ENCODE measurements around the gene RAB38. TPM values are rescaled to one million over a fixed set of nuclear protein-coding genes. Genes with fewer than 3 reads are reported as not detected.

The RAB38 gene
- total and polyA plus RNA-seq, 2 donors (not counting 1 experiment from before 2014, with no cell fraction given): not detected

GRCh38 chr11:88196393-88196792 lies 21.1 kb upstream of the RAB38 start:
- no peaks in the 10 kb centered on the region for H3K4me1 ChIP-seq (ENCODE audit: control insufficient read depth in 2 of 2, insufficient read depth in 2 of 2, low read length in 2 of 2)
- no peak overlapping the region for H3K9ac ChIP-seq (ENCODE audit: low read length)
- ChIA-PET POLR2A (no interaction called here), CTCF (no interaction called here)
- H3K4me2 ChIP-seq (replicated peaks; ENCODE audit: low read depth, low read length, poor library complexity, severe bottlenecking): no peak overlapping the region
- intact Hi-C loops (cut with micrococcal nuclease): no loop called here
- H3K36me3 ChIP-seq (replicated peaks in 1 of 2; ENCODE audit: control extremely low read depth in 1 of 2, control insufficient read depth in 1 of 2, extremely low read depth in 1 of 2, insufficient read depth in 2 of 2, low read length in 1 of 2): no peaks in the 10 kb centered on the region
- peaks cover 0 to 17% (median 2%) of the 10 kb centered on the region in 3 donors for H3K9me3 ChIP-seq (ENCODE audit: control extremely low read depth in 1 of 3, control insufficient read depth in 2 of 3, insufficient read depth in 1 of 3, low read length in 2 of 3)
- H3K4me3 ChIP-seq (ENCODE audit: control extremely low read depth in 1 of 5, extremely low read depth in 1 of 5, insufficient read depth in 1 of 5, low read depth in 2 of 5, low read length in 4 of 5): no peak overlapping the region
- H3K27ac ChIP-seq (ENCODE audit: low read length in 2 of 2): no peak overlapping the region
- TF ChIP-seq EZH2 (IDR thresholded peaks at IDR 0.05; ENCODE audit: borderline replicate concordance, insufficient read depth, low read depth, low read length, poor library complexity, severe bottlenecking) (no peak), CTCF (IDR thresholded peaks at IDR 0.05) (no peak)
- peaks cover 4% of the 10 kb centered on the region for H3K27me3 Mint-ChIP-seq
- no peak overlapping the region for H3K27ac Mint-ChIP-seq
- no peaks in the 10 kb centered on the region for H3K79me2 ChIP-seq (ENCODE audit: control insufficient read depth, insufficient read depth, low read length)
- ATAC-seq (ENCODE audit: low read depth): no peak
- H4K20me1 ChIP-seq (ENCODE audit: control insufficient read depth, insufficient read depth, low read length, poor library complexity, severe bottlenecking): no peaks in the 10 kb centered on the region
- no peak overlapping the region for H3K4me3 Mint-ChIP-seq
- no peaks in the 10 kb centered on the region for H3K4me1 Mint-ChIP-seq
- no peak overlapping the region for H2AFZ ChIP-seq (ENCODE audit: insufficient read depth, low read depth, low read length, poor library complexity, severe bottlenecking)
- H3K9me3 Mint-ChIP-seq (ENCODE audit: insufficient read depth): peaks cover 20% of the 10 kb centered on the region
- H3K27me3 ChIP-seq (replicated peaks in 1 of 4; ENCODE audit: control extremely low read depth in 1 of 4, control insufficient read depth in 3 of 4, insufficient read depth in 4 of 4, low read length in 3 of 4): no peaks in the 10 kb centered on the region
- DNase-seq: no peak

GRCh38 chr11:88195908-88196307 lies 20.7 kb upstream of the RAB38 start:
- ChIA-PET CTCF (no interaction called here), POLR2A (no interaction called here)
- H3K9ac ChIP-seq (ENCODE audit: low read length): no peak overlapping the region
- no peaks in the 10 kb centered on the region for H3K4me1 ChIP-seq (ENCODE audit: control insufficient read depth in 2 of 2, insufficient read depth in 2 of 2, low read length in 2 of 2)
- Mint-ChIP-seq H3K9me3 (ENCODE audit: insufficient read depth) (peaks cover 20% of the 10 kb centered on the region), H3K4me1 (no peaks in the 10 kb centered on the region), H3K27me3 (peaks cover 4% of the 10 kb centered on the region), H3K27ac (no peak overlapping the region), H3K4me3 (no peak overlapping the region)
- no peaks in the 10 kb centered on the region for H3K79me2 ChIP-seq (ENCODE audit: control insufficient read depth, insufficient read depth, low read length)
- no peak for TF ChIP-seq CTCF (IDR thresholded peaks at IDR 0.05)
- TF ChIP-seq EZH2 (IDR thresholded peaks at IDR 0.05; ENCODE audit: borderline replicate concordance, insufficient read depth, low read depth, low read length, poor library complexity, severe bottlenecking): no peak
- H3K4me2 ChIP-seq (replicated peaks; ENCODE audit: low read depth, low read length, poor library complexity, severe bottlenecking): no peak overlapping the region
- no peak overlapping the region for H3K27ac ChIP-seq (ENCODE audit: low read length in 2 of 2)
- DNase-seq: no peak
- peaks cover 0 to 17% (median 2%) of the 10 kb centered on the region in 3 donors for H3K9me3 ChIP-seq (ENCODE audit: control extremely low read depth in 1 of 3, control insufficient read depth in 2 of 3, insufficient read depth in 1 of 3, low read length in 2 of 3)
- no peak overlapping the region for H3K4me3 ChIP-seq (ENCODE audit: control extremely low read depth in 1 of 5, extremely low read depth in 1 of 5, insufficient read depth in 1 of 5, low read depth in 2 of 5, low read length in 4 of 5)
- intact Hi-C loops (cut with micrococcal nuclease): no loop called here
- no peaks in the 10 kb centered on the region for H3K27me3 ChIP-seq (replicated peaks in 1 of 4; ENCODE audit: control extremely low read depth in 1 of 4, control insufficient read depth in 3 of 4, insufficient read depth in 4 of 4, low read length in 3 of 4)
- no peaks in the 10 kb centered on the region for H4K20me1 ChIP-seq (ENCODE audit: control insufficient read depth, insufficient read depth, low read length, poor library complexity, severe bottlenecking)
- no peak overlapping the region for H2AFZ ChIP-seq (ENCODE audit: insufficient read depth, low read depth, low read length, poor library complexity, severe bottlenecking)
- no peaks in the 10 kb centered on the region for H3K36me3 ChIP-seq (replicated peaks in 1 of 2; ENCODE audit: control extremely low read depth in 1 of 2, control insufficient read depth in 1 of 2, extremely low read depth in 1 of 2, insufficient read depth in 2 of 2, low read length in 1 of 2)
- no peak for ATAC-seq (ENCODE audit: low read depth)

Measured in B cell (primary cell).